Smooth muscle cell (in vitro differentiated cells): ENCODE measurements around the gene RIPOR1. TPM values are rescaled to one million over a fixed set of nuclear protein-coding genes. Genes with fewer than 3 reads are reported as not detected.

ENCODE experiments used
- DNase-seq: peaks from one replicate; lab custom pipeline; 2025; ENCODE audit not compliant: unreplicated experiment; lab: John Stamatoyannopoulos, UW
- H2AFZ ChIP-seq: fragments of 200-600 bp; sonication (generic); 2 replicates; pipeline ENCODE4 v1.6.0; 2016; ENCODE audit warnings: antibody characterized with exemption, low read depth, mild to moderate bottlenecking
- H3F3A ChIP-seq: fragments of 200-600 bp; sonication (generic); 2 replicates; pipeline ENCODE4 v1.6.0; 2017; ENCODE audit warnings: antibody characterized with exemption, low read depth
- H3K27ac ChIP-seq: fragments of 200-600 bp; sonication (generic); 2 replicates; pipeline ENCODE4 v1.5.1; 2016; ENCODE audit warnings: low read depth, mild to moderate bottlenecking
- H3K27me3 ChIP-seq: fragments of 200-600 bp; sonication (generic); 2 replicates; pipeline ENCODE4 v1.6.1; 2016; ENCODE audit warnings: low read depth, mild to moderate bottlenecking
- H3K36me3 ChIP-seq: fragments of 200-600 bp; sonication (generic); 2 replicates; pipeline ENCODE4 v1.5.1; 2016; ENCODE audit warnings: low read depth
- H3K4me1 ChIP-seq: fragments of 200-600 bp; sonication (generic); 2 replicates; pipeline ENCODE4 v1.5.1; 2016; ENCODE audit warnings: low read depth
- H3K4me2 ChIP-seq: fragments of 200-600 bp; sonication (generic); 2 replicates; pipeline ENCODE4 v1.6.0; 2016; ENCODE audit warnings: mild to moderate bottlenecking
- H3K4me3 ChIP-seq: fragments of 200-600 bp; sonication (generic); 2 replicates; pipeline ENCODE4 v1.5.1; 2016; ENCODE audit warnings: mild to moderate bottlenecking
- H3K79me2 ChIP-seq: fragments of 200-600 bp; sonication (generic); 2 replicates; pipeline ENCODE4 v1.6.0; 2016; ENCODE audit warnings: low read depth, mild to moderate bottlenecking
- H3K9ac ChIP-seq: fragments of 200-600 bp; sonication (generic); 2 replicates; pipeline ENCODE4 v1.6.0; 2016; ENCODE audit warnings: low read depth
- H3K9me3 ChIP-seq: fragments of 200-600 bp; sonication (generic); replicated peaks from 2 replicates; pipeline ENCODE4 v1.5.1; 2016; ENCODE audit warnings: low read depth
- H4K20me1 ChIP-seq: fragments of 200-600 bp; sonication (generic); 2 replicates; pipeline ENCODE4 v1.6.0; 2016; ENCODE audit warnings: low read depth
- WGBS: methylation state at CpG from one replicate; pipeline ENCODE4 v1.1.7; 2016; ENCODE audit warnings: low lambda C conversion rate; 5-methylcytosine and 5-hydroxymethylcytosine counted together
- polyA plus RNA-seq: library from polyadenylated mRNA; unstranded; fragments of >200 nt; fragmentation: Nextera tagmentation; extraction: Ambion mirVana; gene quantifications from 2 replicates; pipeline ENCODE4 v1.2.1, GENCODE V29; 2016
- total RNA-seq: library from RNA; depleted of rRNA; stranded (reverse); fragments of >200 nt; gene quantifications from 2 replicates; pipeline ENCODE4 v1.2.3, GENCODE V29; 2014
- TF ChIP-seq, protein P1 (sequence below): fragments of 200-600 bp; sonication (generic); IDR thresholded peaks from 2 replicates; pipeline ENCODE4 v1.5.1; 2017; ENCODE audit warnings: borderline replicate concordance, mild to moderate bottlenecking, antibody characterized with exemption; ENCODE audit not compliant: insufficient read depth, poor library complexity, severe bottlenecking

RIPOR1 gene
- total and polyA plus RNA-seq, 2 experiments from 2014 or later, result 26.6 to 47.3 TPM

DNA sequence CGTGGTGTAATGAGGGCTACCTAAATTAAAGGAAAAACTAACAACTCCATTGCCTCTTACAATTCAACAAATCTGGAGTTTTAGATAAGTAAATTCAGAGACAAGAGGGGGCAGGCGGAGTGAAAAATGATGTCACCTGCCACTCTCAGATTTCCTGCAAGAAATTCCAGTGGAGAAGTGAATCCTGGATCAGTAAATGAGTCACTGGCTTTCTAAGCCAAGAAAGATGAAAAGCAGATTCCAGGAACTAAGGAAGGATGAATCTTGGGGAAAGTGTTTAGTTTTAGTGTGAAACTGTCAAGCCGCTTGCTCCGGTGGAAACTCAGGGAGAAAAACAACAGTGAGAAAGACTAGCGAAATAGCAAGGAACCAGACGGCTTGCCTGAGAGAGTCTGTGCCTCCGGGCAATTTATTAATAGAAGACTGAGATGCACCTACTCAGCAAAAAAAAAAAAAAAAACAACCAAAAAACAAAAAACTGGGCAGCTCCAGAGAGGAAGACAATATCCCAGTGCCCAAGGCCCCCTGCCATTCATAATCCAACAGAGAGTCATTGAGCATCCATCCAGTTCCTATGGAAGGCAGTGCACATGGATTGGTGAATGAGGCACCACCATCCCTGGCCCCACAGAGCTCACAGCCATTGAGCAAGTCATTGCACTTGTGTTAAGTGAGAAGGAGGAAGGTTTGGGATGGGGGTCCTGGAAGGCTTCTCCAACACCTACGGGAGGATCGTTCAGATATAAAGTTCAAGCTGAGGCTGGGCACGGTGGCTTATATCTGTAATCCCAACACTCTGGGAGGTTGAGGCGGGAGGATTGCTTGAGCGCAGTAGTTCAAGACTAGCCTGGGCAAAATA lies 12.1 kb upstream of the RIPOR1 start:
- no peak overlapping the region for H2AFZ ChIP-seq
- H3K27ac ChIP-seq, result peak overlapping the region; percentile 34
- H3K27me3 ChIP-seq, result no peaks in the 10 kb centered on the region

DNA sequence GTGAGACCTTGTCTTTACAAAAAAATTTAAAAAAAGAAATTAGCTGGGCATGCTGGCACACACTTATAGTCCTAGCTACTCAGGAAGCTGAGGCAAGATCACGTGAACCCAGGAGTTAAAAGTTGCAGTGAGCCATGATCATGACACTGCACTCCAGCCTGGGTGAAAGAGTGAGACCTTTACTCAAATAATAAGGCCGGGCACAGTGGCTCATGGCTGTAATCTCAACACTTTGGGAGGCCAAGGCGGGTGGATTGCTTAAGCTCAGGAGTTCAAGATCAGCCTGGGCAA lies 11.5 kb upstream of the RIPOR1 start:
- 91% methylated on average over 3 of the region's 3 CpGs for WGBS
- no peaks in the 10 kb centered on the region for H3K9me3 ChIP-seq
- H3K4me2 ChIP-seq, result peak overlapping the region; percentile 73

More for the DNA sequence above, 12.1 kb upstream of the RIPOR1 start:
- Histone ChIP-seq H3K79me2 (no peaks in the 10 kb centered on the region), H4K20me1 (no peaks in the 10 kb centered on the region), H3K4me3 (no peak overlapping the region), H3K4me2 (peak overlapping the region; percentile 73), H3F3A (peaks cover 17% of the 10 kb centered on the region), H3K9me3 (no peaks in the 10 kb centered on the region), H3K9ac (no peak overlapping the region), H3K4me1 (peaks cover 3% of the 10 kb centered on the region), H3K36me3 (no peaks in the 10 kb centered on the region)
- DNase-seq, result no peak
- TF ChIP-seq, protein P1, sequence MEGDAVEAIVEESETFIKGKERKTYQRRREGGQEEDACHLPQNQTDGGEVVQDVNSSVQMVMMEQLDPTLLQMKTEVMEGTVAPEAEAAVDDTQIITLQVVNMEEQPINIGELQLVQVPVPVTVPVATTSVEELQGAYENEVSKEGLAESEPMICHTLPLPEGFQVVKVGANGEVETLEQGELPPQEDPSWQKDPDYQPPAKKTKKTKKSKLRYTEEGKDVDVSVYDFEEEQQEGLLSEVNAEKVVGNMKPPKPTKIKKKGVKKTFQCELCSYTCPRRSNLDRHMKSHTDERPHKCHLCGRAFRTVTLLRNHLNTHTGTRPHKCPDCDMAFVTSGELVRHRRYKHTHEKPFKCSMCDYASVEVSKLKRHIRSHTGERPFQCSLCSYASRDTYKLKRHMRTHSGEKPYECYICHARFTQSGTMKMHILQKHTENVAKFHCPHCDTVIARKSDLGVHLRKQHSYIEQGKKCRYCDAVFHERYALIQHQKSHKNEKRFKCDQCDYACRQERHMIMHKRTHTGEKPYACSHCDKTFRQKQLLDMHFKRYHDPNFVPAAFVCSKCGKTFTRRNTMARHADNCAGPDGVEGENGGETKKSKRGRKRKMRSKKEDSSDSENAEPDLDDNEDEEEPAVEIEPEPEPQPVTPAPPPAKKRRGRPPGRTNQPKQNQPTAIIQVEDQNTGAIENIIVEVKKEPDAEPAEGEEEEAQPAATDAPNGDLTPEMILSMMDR, result no peak
- 59% methylated on average over 12 of the region's 12 CpGs for WGBS

GRCh38 chr16:67517661-67518423 lies 10.8 kb upstream of the RIPOR1 start:
- 89% methylated on average over 11 of the region's 11 CpGs for WGBS
- Histone ChIP-seq H4K20me1 (no peaks in the 10 kb centered on the region), H3K4me1 (peaks cover 3% of the 10 kb centered on the region), H3K9me3 (no peaks in the 10 kb centered on the region), H3K4me2 (no peak overlapping the region), H3K27me3 (no peaks in the 10 kb centered on the region), H3K4me3 (no peak overlapping the region), H3K79me2 (no peaks in the 10 kb centered on the region), H2AFZ (no peak overlapping the region), H3K36me3 (no peaks in the 10 kb centered on the region), H3K9ac (no peak overlapping the region), H3F3A (peaks cover 17% of the 10 kb centered on the region), H3K27ac (no peak overlapping the region)
- DNase-seq, result no peak
- TF ChIP-seq, protein P1, result no peak

More for the DNA sequence above, 11.5 kb upstream of the RIPOR1 start:
- H3F3A ChIP-seq, result peaks cover 17% of the 10 kb centered on the region
- no peaks in the 10 kb centered on the region for H4K20me1 ChIP-seq
- H3K9ac ChIP-seq, result no peak overlapping the region
- no peak overlapping the region for H3K4me3 ChIP-seq
- H2AFZ ChIP-seq, result no peak overlapping the region
- no peaks in the 10 kb centered on the region for H3K27me3 ChIP-seq
- no peak overlapping the region for H3K27ac ChIP-seq
- DNase-seq, result no peak
- TF ChIP-seq, protein P1, result no peak
- H3K4me1 ChIP-seq, result peaks cover 3% of the 10 kb centered on the region
- H3K36me3 ChIP-seq, result no peaks in the 10 kb centered on the region
- no peaks in the 10 kb centered on the region for H3K79me2 ChIP-seq
